GM18526 (cell line): ENCODE results near the gene OCEL1.

ENCODE experiments used
- POLR2A ChIP-seq: IDR thresholded peaks from 3 replicates; pipeline ENCODE4 v1.6.1; 2011; ENCODE audit not compliant: insufficient read length; ENCODE audit errors: extremely low read depth

Gene OCEL1

GRCh38 chr19:17229890-17230289 lies 3.9 kb downstream of the OCEL1 start:
- TF ChIP-seq POLR2A = no peak

GRCh38 chr19:17232258-17232657 lies 6.2 kb downstream of the OCEL1 start:
- TF ChIP-seq POLR2A = no peak

- no peak for TF ChIP-seq POLR2A
These were observed 8.9 kb downstream of the OCEL1 start for GRCh38 chr19:17234911-17235299.

- TF ChIP-seq POLR2A = peak; percentile 17
These were observed 9.4 kb downstream of the OCEL1 start for GRCh38 chr19:17235300-17235970.

GRCh38 chr19:17235971-17236777 lies 10.1 kb downstream of the OCEL1 start:
- peak; percentile 3 for TF ChIP-seq POLR2A

GRCh38 chr19:17236811-17237543 lies 11.0 kb downstream of the OCEL1 start:
- TF ChIP-seq POLR2A = no peak

- no peak for TF ChIP-seq POLR2A
These were observed 12.0 kb downstream of the OCEL1 start for GRCh38 chr19:17237747-17238706.

GRCh38 chr19:17240062-17240752 lies 14.2 kb downstream of the OCEL1 start:
- TF ChIP-seq POLR2A = no peak

GRCh38 chr19:17240826-17241399 lies 14.9 kb downstream of the OCEL1 start:
- TF ChIP-seq POLR2A = no peak

GRCh38 chr19:17242431-17243208 lies 16.6 kb downstream of the OCEL1 start:
- TF ChIP-seq POLR2A = no peak

GRCh38 chr19:17243211-17243829 lies 17.3 kb downstream of the OCEL1 start:
- no peak for TF ChIP-seq POLR2A

- no peak for TF ChIP-seq POLR2A
These were observed 18.0 kb downstream of the OCEL1 start for GRCh38 chr19:17243830-17244617.
